ENCODE measurements around the gene UGT1A4.

The UGT1A4 gene

GRCh38 chr2:233718552-233718951 lies at the start of gene UGT1A4:
TSS of gene UGT1A4 (plus strand) at chr2:233718736. CDS start at chr2:233718821, 85 bp downstream.
- no peak for DNase-seq

GRCh38 chr2:233671290-233672161 lies 47.0 kb upstream of the UGT1A4 start, which contains the start of gene UGT1A9:
TSS of gene UGT1A9 (plus strand) at chr2:233671898. CDS start at chr2:233671935, 37 bp downstream.
- no peak for DNase-seq

GRCh38 chr2:233672886-233673285 lies 45.6 kb upstream of the UGT1A4 start:
- no peak for DNase-seq

GRCh38 chr2:233673896-233674295 lies 44.6 kb upstream of the UGT1A4 start:
- no peak for DNase-seq

GRCh38 chr2:233674314-233674713 lies 44.2 kb upstream of the UGT1A4 start:
- DNase-seq = no peak

- no peak for DNase-seq
Measured at GRCh38 chr2:233674995-233675394, 43.5 kb upstream of the UGT1A4 start.

- no peak for DNase-seq
Measured at GRCh38 chr2:233676046-233676445, 42.5 kb upstream of the UGT1A4 start.

- DNase-seq = no peak
Measured at GRCh38 chr2:233679196-233679595, 39.3 kb upstream of the UGT1A4 start.

GRCh38 chr2:233680361-233681045 lies 38.0 kb upstream of the UGT1A4 start:
- DNase-seq = no peak

GRCh38 chr2:233681521-233682099 lies 36.9 kb upstream of the UGT1A4 start, which contains the start of gene UGT1A7:
TSS of gene UGT1A7 (plus strand) at chr2:233681901. CDS start at chr2:233681938, 37 bp downstream.
- no peak for DNase-seq

- DNase-seq = no peak
Measured at GRCh38 chr2:233684640-233685039, 33.9 kb upstream of the UGT1A4 start.

- no peak for DNase-seq
Measured at GRCh38 chr2:233686928-233687327, 31.6 kb upstream of the UGT1A4 start.

GRCh38 chr2:233688341-233688740 lies 30.2 kb upstream of the UGT1A4 start:
- DNase-seq = no peak

GRCh38 chr2:233689031-233689430 lies 29.5 kb upstream of the UGT1A4 start:
- no peak for DNase-seq

GRCh38 chr2:233689501-233689900 lies 29.0 kb upstream of the UGT1A4 start:
- no peak for DNase-seq

- no peak for DNase-seq
Measured at GRCh38 chr2:233690444-233690843, 28.1 kb upstream of the UGT1A4 start.

- no peak for DNase-seq
Measured at GRCh38 chr2:233691443-233692433, 26.8 kb upstream of the UGT1A4 start.

GRCh38 chr2:233692648-233693047 lies 25.9 kb upstream of the UGT1A4 start, which contains the start of gene UGT1A6:
TSS of gene UGT1A6 (plus strand) at chr2:233692890. CDS start at chr2:233693005, 115 bp downstream.
- DNase-seq = no peak

- no peak for DNase-seq
Measured at GRCh38 chr2:233693963-233694362, 24.6 kb upstream of the UGT1A4 start.

- DNase-seq = no peak
Measured at GRCh38 chr2:233698740-233699139, 19.8 kb upstream of the UGT1A4 start.

- no peak for DNase-seq
Measured at GRCh38 chr2:233699424-233700027, 19.0 kb upstream of the UGT1A4 start.

Measured in NCI-H146 (cell line).